Heart left ventricle (tissue), 13 donors: Measurements from ENCODE around the gene HINT1.

Source experiments
- CTCF ChIP-seq, 12 donors: fragments of 200-600 bp; sonication (generic) in 4 of 12; IDR thresholded peaks; one replicate each; pipeline versions ENCODE4 v1.5.0 to v1.8.0; 2018 to 2022; ENCODE audit warnings: antibody characterized with exemption in 12 of 12, mild to moderate bottlenecking in 5 of 12
- POLR2A ChIP-seq, 2 donors: fragments of 450-650 bp; IDR thresholded peaks; one replicate each; pipeline ENCODE4 v1.6.1; 2017; ENCODE audit warnings: antibody characterized with exemption in 2 of 2, mild to moderate bottlenecking in 2 of 2, moderate library complexity in 2 of 2
- donor health status: ischemic (EF 13 %, LVEDD 7.1; RV severe dilation, severe dysfunction).
- donor health status: DM: no; HTN: yes; CAD: no.
- donor health status: DM: no; HTN: no; CAD: no.
- donor health status: ischemic (EF 25% LVEDD 6.9; RV normal size, moderate dysfunction).
- donor health status: ischemic (EF 25% LVEDD 5.7; RV mildly dilated, moderate dysfunction).
- donor health status: ischemic (EF 35%, LVEDD 5.7; RV mildly dilated, moderate dysfunction).
- donor health status: nonischemic (EF 11% LVEDD 7.7; RV severe dilation, severe dysfunction).
- donor health status: DM: yes; HTN: yes; CAD: no.
- donor health status: PGD.
- donor health status: ischemic (EF 29% LVEDD 5.4; RV normal size, mild dysfunction).
- donor health status: nonischemic (EF 23%, LVEDD 6.1; RV moderate dilation, normal function).

- TF ChIP-seq CTCF (IDR thresholded peaks at IDR 0.05) (no peak), POLR2A (IDR thresholded peaks at IDR 0.05) (no peak)
Observed at GRCh38 chr5:131156957-131157356, 8.1 kb downstream of the HINT1 start.
